H1 (cell line): Measurements from ENCODE around the gene MAP3K1. TPM values are rescaled to one million over a fixed set of nuclear protein-coding genes. Genes with fewer than 3 reads are reported as not detected.
A peak's percentile ranks its signal among the peaks of the same experiment; 100 is the strongest.

ENCODE experiments used
- CTCF ChIA-PET: fragments of 300-600 bp; sonication (Branson Sonifier 250); formaldehyde crosslinking; loops from one replicate; lab custom pipeline; 2021; ENCODE audit not compliant: partially characterized antibody; lab: Charles Lee
- POLR2A ChIA-PET: fragments of 300-600 bp; sonication (Branson Sonifier 250); formaldehyde crosslinking; loops from one replicate; lab custom pipeline; 2021; ENCODE audit warnings: inconsistent platforms; ENCODE audit not compliant: partially characterized antibody; lab: Charles Lee
- DNase-seq, 2 experiments: peaks; one replicate each; pipeline versions ENCODE4 v3.0.0 to v3.0.0-alpha.2; 2010 to 2022; ENCODE audit warnings: low spot score in 2 of 2, low read depth in 1 of 2, mixed read lengths in 1 of 2
- FAIRE-seq: peaks from 2 replicates; lab custom pipeline; 2011; peaks lifted over from hg19 to GRCh38; lab: Jason Lieb, UNC
- H2AFZ ChIP-seq: 2 replicates; pipeline ENCODE4 v1.8.1; 2012; ENCODE audit warnings: low read length, inconsistent platforms
- H2AK5ac ChIP-seq: 2 replicates; pipeline ENCODE4 v1.6.1; 2013; ENCODE audit warnings: low read depth, low read length
- H2BK120ac ChIP-seq: replicated peaks from 2 replicates; pipeline ENCODE3; 2013; ENCODE audit warnings: low read depth, low read length, inconsistent platforms
- H2BK12ac ChIP-seq: 2 replicates; pipeline ENCODE4 v1.6.1; 2013; ENCODE audit warnings: low read depth, low read length
- H2BK15ac ChIP-seq: 2 replicates; pipeline ENCODE4 v1.6.1; 2013; ENCODE audit warnings: low read length
- H2BK20ac ChIP-seq: 2 replicates; pipeline ENCODE4 v1.6.1; 2013; ENCODE audit warnings: low read length
- H2BK5ac ChIP-seq: 2 replicates; pipeline ENCODE4 v1.6.1; 2013; ENCODE audit warnings: low read depth, low read length
- H3K14ac ChIP-seq: 2 replicates; pipeline ENCODE4 v1.6.1; 2013; ENCODE audit warnings: inconsistent platforms; ENCODE audit not compliant: insufficient read length
- H3K18ac ChIP-seq: 2 replicates; pipeline ENCODE4 v1.6.1; 2013; ENCODE audit warnings: low read length; ENCODE audit errors: extremely low read depth
- H3K23ac ChIP-seq: 2 replicates; pipeline ENCODE4 v1.6.1; 2013; ENCODE audit warnings: inconsistent platforms; ENCODE audit not compliant: insufficient read length
- H3K23me2 ChIP-seq: 2 replicates; pipeline ENCODE4 v1.6.1; 2013; ENCODE audit warnings: low read depth, low read length
- H3K27ac ChIP-seq: 2 replicates; pipeline ENCODE4 v1.6.1; 2011; ENCODE audit warnings: low read depth, low read length, inconsistent platforms
- H3K27me3 ChIP-seq, 4 experiments: replicated peaks in 1 of 4; 1 replicate in 1 of 4; 2 replicates in 3 of 4; pipeline versions ENCODE4 v1.6.1 to v1.8.1; 2011 to 2013; ENCODE audit warnings: low read length in 3 of 4, mild to moderate bottlenecking in 3 of 4, inconsistent platforms in 2 of 4, mixed read lengths in 2 of 4, moderate library complexity in 1 of 4; ENCODE audit not compliant: control insufficient read depth in 3 of 4, insufficient read depth in 3 of 4; ENCODE audit errors: extremely low read depth in 1 of 4
- H3K36me3 ChIP-seq, 4 experiments: 2 replicates each; pipeline versions ENCODE4 v1.6.1 to v1.8.1; 2011 to 2013; ENCODE audit warnings: mild to moderate bottlenecking in 4 of 4, low read length in 3 of 4, moderate library complexity in 2 of 4, control low read depth in 1 of 4, inconsistent platforms in 1 of 4; ENCODE audit not compliant: insufficient read depth in 4 of 4, control insufficient read depth in 2 of 4
- H3K4ac ChIP-seq: replicated peaks from 2 replicates; pipeline ENCODE3; 2013; ENCODE audit warnings: low read length, low read depth, mixed read lengths, inconsistent platforms; ENCODE audit not compliant: insufficient read length
- H3K4me1 ChIP-seq, 4 experiments: replicated peaks in 1 of 4; 1 replicate in 1 of 4; 2 replicates in 3 of 4; pipeline versions ENCODE4 v1.6.1 to v1.8.1; 2011 to 2013; ENCODE audit warnings: low read length in 3 of 4, inconsistent platforms in 2 of 4, mixed read lengths in 1 of 4; ENCODE audit not compliant: insufficient read depth in 4 of 4, control insufficient read depth in 3 of 4
- H3K4me2 ChIP-seq, 2 experiments: 2 replicates each; pipeline versions ENCODE4 v1.6.1 to v1.8.1; 2011 to 2013; ENCODE audit warnings: low read depth in 2 of 2, low read length in 2 of 2, control low read depth in 1 of 2, inconsistent platforms in 1 of 2, mild to moderate bottlenecking in 1 of 2; ENCODE audit not compliant: insufficient read depth in 1 of 2
- H3K4me3 ChIP-seq, 4 experiments: fragments of 200-600, 300-600 bp in 1 of 4; sonication (generic), shearing (Covaris generic), sonication (Bioruptor Twin) in 1 of 4; 2 replicates each; pipeline versions ENCODE4 v1.5.1 to v1.8.1; 2011 to 2016; ENCODE audit warnings: low read length in 4 of 4, low read depth in 3 of 4, control low read depth in 2 of 4, inconsistent platforms in 2 of 4, mild to moderate bottlenecking in 2 of 4, mixed read lengths in 1 of 4, moderate library complexity in 1 of 4; ENCODE audit not compliant: insufficient read depth in 2 of 4; ENCODE audit errors: extremely low read depth in 1 of 4
- H3K56ac ChIP-seq: replicated peaks from 2 replicates; pipeline ENCODE3; 2013; ENCODE audit warnings: low read depth, mild to moderate bottlenecking, mixed read lengths, low read length, inconsistent platforms; ENCODE audit not compliant: insufficient read length
- H3K79me1 ChIP-seq: 2 replicates; pipeline ENCODE4 v1.6.1; 2013; ENCODE audit warnings: low read depth, low read length, control low read depth
- H3K79me2 ChIP-seq, 2 experiments: 2 replicates each; pipeline versions ENCODE4 v1.6.1 to v1.8.1; 2012 to 2013; ENCODE audit warnings: low read length in 2 of 2, mild to moderate bottlenecking in 2 of 2, inconsistent platforms in 1 of 2; ENCODE audit not compliant: insufficient read depth in 2 of 2, control insufficient read depth in 1 of 2
- H3K9ac ChIP-seq, 4 experiments: replicated peaks in 1 of 4; 1 replicate in 1 of 4; 2 replicates in 3 of 4; pipeline versions ENCODE4 v1.6.1 to v1.8.1; 2011 to 2013; ENCODE audit warnings: low read depth in 3 of 4, low read length in 3 of 4, control low read depth in 2 of 4, mild to moderate bottlenecking in 2 of 4, moderate library complexity in 2 of 4, inconsistent platforms in 1 of 4; ENCODE audit errors: extremely low read depth in 1 of 4
- H3K9me3 ChIP-seq, 2 experiments: 2 replicates each; pipeline versions ENCODE4 v1.6.1 to v1.8.1; 2012 to 2013; ENCODE audit warnings: mild to moderate bottlenecking in 2 of 2, moderate library complexity in 2 of 2, control low read depth in 1 of 2, inconsistent platforms in 1 of 2, low read depth in 1 of 2, low read length in 1 of 2, mixed read lengths in 1 of 2; ENCODE audit not compliant: insufficient read depth in 2 of 2
- H4K20me1 ChIP-seq, 2 experiments: replicated peaks in 1 of 2; 2 replicates each; pipeline versions ENCODE3 to v1.8.1; 2011 to 2013; ENCODE audit warnings: inconsistent platforms in 2 of 2, low read length in 2 of 2, mild to moderate bottlenecking in 1 of 2; ENCODE audit not compliant: insufficient read depth in 2 of 2, control insufficient read depth in 1 of 2
- H4K5ac ChIP-seq: 2 replicates; pipeline ENCODE4 v1.6.1; 2013; ENCODE audit warnings: low read length, low read depth, mixed read lengths, inconsistent platforms; ENCODE audit not compliant: insufficient read length
- H4K8ac ChIP-seq: 2 replicates; pipeline ENCODE4 v1.8.0; 2013; ENCODE audit warnings: mild to moderate bottlenecking, moderate library complexity, low read length, inconsistent platforms; ENCODE audit not compliant: insufficient read depth; ENCODE audit errors: extremely low read depth
- H4K91ac ChIP-seq: replicated peaks from 2 replicates; pipeline ENCODE3; 2013; ENCODE audit warnings: low read length, mixed read lengths, inconsistent platforms; ENCODE audit not compliant: insufficient read length
- ASH2L ChIP-seq: fragments of 200-600, 300-600 bp; sonication (generic); IDR thresholded peaks from one replicate; pipeline ENCODE4 v1.7.1; 2017; ENCODE audit warnings: low read length
- SP1 ChIP-seq: IDR thresholded peaks from 2 replicates; pipeline ENCODE4 v1.6.1; 2011; ENCODE audit warnings: low read depth, low read length
- TBP ChIP-seq: IDR thresholded peaks from 2 replicates; pipeline ENCODE4 v1.6.1; 2011; ENCODE audit warnings: low read depth, low read length, improper control_type of control experiment
- WGBS, 2 experiments: shearing (Covaris generic) in 1 of 2; methylation state at CpG; one replicate each; pipeline versions ENCODE4 v1.1.6 to v1.1.7; 2013 to 2015; ENCODE audit warnings: low lambda C conversion rate in 2 of 2, mixed read lengths in 2 of 2, inconsistent platforms in 1 of 2, low coverage in 1 of 2, missing lambda C conversion rate in 1 of 2; ENCODE audit not compliant: insufficient replicate concordance in 2 of 2, insufficient coverage in 1 of 2, insufficient read length in 1 of 2; ENCODE audit errors: extremely low coverage in 1 of 2, missing lambda C conversion rate in 1 of 2; 5-methylcytosine and 5-hydroxymethylcytosine counted together
- polyA plus RNA-seq, 7 experiments: library from polyadenylated mRNA; depleted of rRNA in 3 of 7; stranded (reverse) in 5 of 7; unstranded in 2 of 7; fragments of >200 nt in 5 of 7; fragments of 200-250 nt in 2 of 7; gene quantifications; 1 replicate in 5 of 7; 2 replicates in 1 of 7; 4 replicates in 1 of 7; pipeline versions ENCODE4 v1.2.1 to v1.2.3, GENCODE V29; 2011 to 2013; ENCODE audit warnings: missing spikeins in 2 of 7, mixed read lengths in 2 of 7
- total RNA-seq: library from RNA; stranded (reverse); fragmentation: NEBNext Ultra II Directional; extraction: Animal tissue kit (Norgen Biotek cat#: 25700); gene quantifications from 2 replicates; pipeline ENCODE4 v1.2.1, GENCODE V29; 2021
- TF ChIP-seq, protein P1 (sequence below): IDR thresholded peaks from 2 replicates; pipeline ENCODE4 v1.6.1; 2012; ENCODE audit warnings: inconsistent platforms

The MAP3K1 gene
- total and polyA plus RNA-seq, 2 of the 8 experiments (the other 6 are each of a cell fraction or from before 2014, with no cell fraction given) = 3.9 to 11.8 TPM

DNA sequence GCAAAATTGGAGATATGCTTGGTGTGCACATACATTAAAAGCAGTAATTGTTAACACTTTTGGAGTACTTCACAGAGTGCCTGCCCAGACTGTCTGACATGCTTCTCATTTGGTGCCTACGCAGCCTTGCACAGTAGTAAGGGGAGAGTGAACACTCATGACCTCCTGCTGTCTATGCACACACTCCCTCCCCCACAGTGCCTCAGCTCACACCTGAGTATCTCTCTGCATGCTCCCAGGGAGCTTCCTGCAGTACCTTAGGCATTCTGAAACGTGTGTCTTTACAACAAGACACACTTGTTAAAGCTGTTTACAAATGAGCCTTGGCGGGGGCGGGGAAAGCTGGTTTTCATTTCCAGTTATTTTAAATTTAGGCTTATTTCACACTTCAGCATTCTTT, 18.0 kb downstream of the MAP3K1 start:
- H2AFZ ChIP-seq = no peak overlapping the region
- H2BK5ac ChIP-seq = 0 out of 2 replicates have a peak overlapping the region, but pooled peaks have one; percentile 90
- no peaks in the 10 kb centered on the region for H3K9me3 ChIP-seq
- no peak overlapping the region; a peak in 1 of 8 replicates for H3K4me3 ChIP-seq
- no peak overlapping the region for H3K4ac ChIP-seq
- H3K4me1 ChIP-seq = peaks cover 3 to 25% (median 16%) of the 10 kb centered on the region in 4 experiments; a peak in 5 of 7 replicates
- no peak overlapping the region for H2BK120ac ChIP-seq
- no peaks in the 10 kb centered on the region for H3K27me3 ChIP-seq
- no peak overlapping the region for H4K91ac ChIP-seq
- ChIA-PET CTCF (interaction anchor here (0.6 to 11.2 kb wide), 7 partner anchors 9 to 817 kb away, joined by 3 to 146 read pairs (median 4); no protein-coding TSS in a partner anchor), POLR2A (no interaction called here)
- no peak overlapping the region for H2BK12ac ChIP-seq
- H2AK5ac ChIP-seq = peak overlapping the region; percentile 96; the same call in 1 of the 2 replicates
- TF ChIP-seq ASH2L = peak; percentile 40
- no peak for TF ChIP-seq TBP
- TF ChIP-seq, protein P1, sequence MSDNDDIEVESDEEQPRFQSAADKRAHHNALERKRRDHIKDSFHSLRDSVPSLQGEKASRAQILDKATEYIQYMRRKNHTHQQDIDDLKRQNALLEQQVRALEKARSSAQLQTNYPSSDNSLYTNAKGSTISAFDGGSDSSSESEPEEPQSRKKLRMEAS = peak; percentile 30; the same call in 1 of the 2 replicates
- 0 out of 2 replicates have a peak, but pooled peaks have one; percentile 14 for TF ChIP-seq SP1
- H3K14ac ChIP-seq = no peak overlapping the region
- peaks cover 2% of the 10 kb centered on the region for H3K79me1 ChIP-seq
- H3K79me2 ChIP-seq = peaks cover 0 to 92% of the 10 kb centered on the region in 2 experiments; a peak in 3 of 4 replicates
- H2BK15ac ChIP-seq = no peak overlapping the region
- H3K23ac ChIP-seq = no peak overlapping the region
- H3K23me2 ChIP-seq = no peaks in the 10 kb centered on the region; the same call in 1 of the 2 replicates
- DNase-seq (no peak), FAIRE-seq (peak; percentile 60)
- no peak overlapping the region for H3K56ac ChIP-seq
- H2BK20ac ChIP-seq = 0 out of 2 replicates have a peak overlapping the region, but pooled peaks have one; percentile 21
- no peaks in the 10 kb centered on the region for H4K20me1 ChIP-seq
- no peaks in the 10 kb centered on the region for H3K36me3 ChIP-seq
- H3K18ac ChIP-seq = no peak overlapping the region
- H4K8ac ChIP-seq = no peak overlapping the region
- no peak overlapping the region for H3K9ac ChIP-seq
- no peak overlapping the region for H3K27ac ChIP-seq
- WGBS, 2 experiments = 43% methylated on average over 4 of the region's 4 CpGs; no CpG with 5 or more reads in 1 of the 2 experiments
- H4K5ac ChIP-seq = no peak overlapping the region
- H3K4me2 ChIP-seq = peak overlapping the region; percentile 53 to 68
